ENCODE measurements around the gene YIPF4. TPM values are rescaled to one million over a fixed set of nuclear protein-coding genes. Genes with fewer than 3 reads are reported as not detected.
"Not testable (repeated sequence)": the region's sequence is repeated elsewhere in the genome, so short reads cannot be mapped to it uniquely, and the experiment has no call there.

The YIPF4 gene
- total RNA-seq, 1 donor from 2014 or later: 29.0 TPM

DNA sequence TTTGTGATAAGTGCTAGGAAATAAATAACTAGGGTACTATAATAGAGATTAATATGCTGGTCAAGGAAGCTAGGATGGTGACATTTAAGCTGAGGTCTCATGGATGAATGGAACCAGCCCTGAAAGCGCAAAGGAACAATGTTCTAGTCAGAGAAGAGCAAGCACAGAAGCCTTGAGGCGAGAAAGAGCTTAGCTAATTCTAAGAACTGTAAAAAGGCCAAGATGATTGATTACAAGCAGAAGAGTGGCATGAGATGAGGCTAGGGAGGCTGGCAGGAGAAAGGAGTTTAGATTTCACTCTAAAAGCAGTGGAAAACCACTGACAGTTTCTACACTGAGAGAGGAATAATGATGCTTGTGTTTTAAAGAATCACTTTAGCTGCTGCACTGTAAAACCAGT is 3.4 kb upstream of the YIPF4 start:
- H3K4me1 ChIP-seq: no peaks in the 10 kb centered on the region
- no peak overlapping the region for H2AFZ ChIP-seq (replicated peaks)
- H4K20me1 ChIP-seq (ENCODE audit: low read depth): no peaks in the 10 kb centered on the region
- H3K9me3 ChIP-seq (ENCODE audit: low read depth): no peaks in the 10 kb centered on the region
- H3K27ac ChIP-seq: no peak overlapping the region
- Mint-ChIP-seq H3K9me3 (no peaks in the 10 kb centered on the region), H3K36me3 (no peaks in the 10 kb centered on the region), H3K4me1 (peaks cover 9% of the 10 kb centered on the region), H3K4me3 (no peak overlapping the region), H3K27ac (no peak overlapping the region), H3K27me3 (ENCODE audit: insufficient read depth, low read depth) (no peaks in the 10 kb centered on the region)
- no peaks in the 10 kb centered on the region for H3K36me3 ChIP-seq
- TF ChIP-seq EZH2phosphoT487 (IDR thresholded peaks at IDR 0.05) (no peak), EZH2 (IDR thresholded peaks at IDR 0.05) (no peak)
- TF ChIP-seq, protein P1, sequence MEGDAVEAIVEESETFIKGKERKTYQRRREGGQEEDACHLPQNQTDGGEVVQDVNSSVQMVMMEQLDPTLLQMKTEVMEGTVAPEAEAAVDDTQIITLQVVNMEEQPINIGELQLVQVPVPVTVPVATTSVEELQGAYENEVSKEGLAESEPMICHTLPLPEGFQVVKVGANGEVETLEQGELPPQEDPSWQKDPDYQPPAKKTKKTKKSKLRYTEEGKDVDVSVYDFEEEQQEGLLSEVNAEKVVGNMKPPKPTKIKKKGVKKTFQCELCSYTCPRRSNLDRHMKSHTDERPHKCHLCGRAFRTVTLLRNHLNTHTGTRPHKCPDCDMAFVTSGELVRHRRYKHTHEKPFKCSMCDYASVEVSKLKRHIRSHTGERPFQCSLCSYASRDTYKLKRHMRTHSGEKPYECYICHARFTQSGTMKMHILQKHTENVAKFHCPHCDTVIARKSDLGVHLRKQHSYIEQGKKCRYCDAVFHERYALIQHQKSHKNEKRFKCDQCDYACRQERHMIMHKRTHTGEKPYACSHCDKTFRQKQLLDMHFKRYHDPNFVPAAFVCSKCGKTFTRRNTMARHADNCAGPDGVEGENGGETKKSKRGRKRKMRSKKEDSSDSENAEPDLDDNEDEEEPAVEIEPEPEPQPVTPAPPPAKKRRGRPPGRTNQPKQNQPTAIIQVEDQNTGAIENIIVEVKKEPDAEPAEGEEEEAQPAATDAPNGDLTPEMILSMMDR (IDR thresholded peaks at IDR 0.05): no peak
- peaks cover 8% of the 10 kb centered on the region for H3F3A ChIP-seq (ENCODE audit: low read depth)
- no peak overlapping the region for H3K4me3 ChIP-seq
- DNase-seq (ENCODE audit: low spot score): no peak
- H3K9ac ChIP-seq: no peak overlapping the region
- H3K27me3 ChIP-seq: peaks cover 47% of the 10 kb centered on the region
- no peak overlapping the region for H3K4me2 ChIP-seq
- peaks cover 16% of the 10 kb centered on the region for H3K79me2 ChIP-seq (ENCODE audit: low read depth)

DNA sequence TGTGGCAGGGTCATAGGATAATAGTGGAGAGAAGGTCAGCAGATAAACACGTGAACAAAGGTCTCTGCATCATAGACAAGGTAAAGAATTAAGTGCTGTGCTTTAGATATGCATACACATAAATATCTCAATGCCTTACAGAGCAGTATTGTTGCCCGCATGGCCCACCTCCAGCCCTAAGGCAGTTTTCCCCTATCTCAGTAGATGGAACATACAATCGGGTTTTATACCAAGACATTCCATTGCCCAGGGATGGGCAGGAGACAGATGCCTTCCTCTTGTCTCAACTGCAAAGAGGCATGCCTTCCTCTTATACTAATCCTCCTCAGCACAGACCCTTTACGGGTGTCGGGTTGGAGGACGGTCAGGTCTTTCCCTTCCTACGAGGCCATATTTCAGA is 1.9 kb upstream of the YIPF4 start:
- not testable (repeated sequence) for H3K27ac ChIP-seq; H2AFZ ChIP-seq (replicated peaks); H3K4me2 ChIP-seq; H3K9ac ChIP-seq; H3F3A ChIP-seq (ENCODE audit: low read depth); H3K4me1 ChIP-seq; H3K27ac Mint-ChIP-seq; H3K36me3 Mint-ChIP-seq; DNase-seq (ENCODE audit: low spot score); H3K9me3 ChIP-seq (ENCODE audit: low read depth); H3K36me3 ChIP-seq; H3K4me3 Mint-ChIP-seq; H3K9me3 Mint-ChIP-seq; H3K4me3 ChIP-seq; H4K20me1 ChIP-seq (ENCODE audit: low read depth); H3K27me3 Mint-ChIP-seq (ENCODE audit: insufficient read depth, low read depth); H3K4me1 Mint-ChIP-seq
- peaks cover 31% of the 10 kb centered on the region for H3K79me2 ChIP-seq (ENCODE audit: low read depth)
- peaks cover 37% of the 10 kb centered on the region for H3K27me3 ChIP-seq

DNA sequence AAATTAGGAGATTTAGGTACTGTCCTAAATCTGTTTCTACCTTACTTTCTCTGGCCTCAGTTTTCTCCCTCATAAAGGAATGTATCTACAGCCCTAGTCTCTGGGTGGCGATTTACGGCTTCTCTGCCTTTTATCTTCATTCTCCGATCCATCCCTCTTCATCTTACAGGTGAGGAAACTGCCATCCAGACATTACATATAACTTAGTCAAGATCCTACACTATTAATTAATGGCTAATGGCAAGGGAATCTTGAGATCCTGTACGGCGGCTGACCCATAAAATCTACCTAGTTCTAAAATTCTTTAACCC is 386 bp upstream of the YIPF4 start:
- Histone ChIP-seq H3K27ac (no peak overlapping the region), H3K4me3 (peak overlapping the region; percentile 81), H3K9me3 (ENCODE audit: low read depth) (no peaks in the 10 kb centered on the region), H3K79me2 (ENCODE audit: low read depth) (peaks cover 40% of the 10 kb centered on the region), H2AFZ (replicated peaks) (peak overlapping the region; percentile 97), H3K4me1 (no peaks in the 10 kb centered on the region), H3K36me3 (peaks cover 3% of the 10 kb centered on the region), H3F3A (ENCODE audit: low read depth) (peaks cover 8% of the 10 kb centered on the region), H3K4me2 (peak overlapping the region; percentile 83), H3K27me3 (peaks cover 29% of the 10 kb centered on the region), H4K20me1 (ENCODE audit: low read depth) (no peaks in the 10 kb centered on the region), H3K9ac (no peak overlapping the region)
- no peak for DNase-seq (ENCODE audit: low spot score)
- no peak for TF ChIP-seq EZH2 (IDR thresholded peaks at IDR 0.05)
- TF ChIP-seq, protein P1 (IDR thresholded peaks at IDR 0.05): no peak
- TF ChIP-seq EZH2phosphoT487 (IDR thresholded peaks at IDR 0.05): no peak
- H3K36me3 Mint-ChIP-seq: peaks cover 7% of the 10 kb centered on the region
- peaks cover 9% of the 10 kb centered on the region for H3K4me1 Mint-ChIP-seq
- H3K27ac Mint-ChIP-seq: peak overlapping the region; percentile 27
- no peaks in the 10 kb centered on the region for H3K27me3 Mint-ChIP-seq (ENCODE audit: insufficient read depth, low read depth)
- H3K9me3 Mint-ChIP-seq: no peaks in the 10 kb centered on the region
- peak overlapping the region; percentile 86 for H3K4me3 Mint-ChIP-seq

DNA sequence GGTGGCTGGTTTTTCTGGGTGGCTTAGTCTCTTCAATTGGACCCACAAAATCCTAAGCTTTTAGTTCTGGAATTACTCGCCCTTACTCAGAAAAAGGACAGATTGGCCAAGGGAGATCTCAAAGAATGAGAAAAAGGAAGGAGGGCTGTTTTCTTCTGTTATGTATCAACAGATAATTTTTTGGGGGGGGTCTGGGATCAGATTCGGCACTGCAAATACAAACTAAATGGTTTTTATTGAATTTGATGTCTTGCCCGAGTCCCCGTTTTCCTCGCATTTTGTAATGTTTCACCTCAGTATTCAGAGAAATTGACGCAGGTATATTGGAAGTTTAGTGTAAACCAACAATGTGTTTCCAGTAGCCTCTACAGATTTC is 762 bp downstream of the YIPF4 start:
- peak overlapping the region; percentile 89 for H3K9ac ChIP-seq
- peaks cover 3% of the 10 kb centered on the region for H3K36me3 ChIP-seq
- Mint-ChIP-seq H3K27ac (peak overlapping the region; percentile 93), H3K9me3 (no peaks in the 10 kb centered on the region), H3K36me3 (peaks cover 10% of the 10 kb centered on the region), H3K4me1 (peaks cover 9% of the 10 kb centered on the region), H3K27me3 (ENCODE audit: insufficient read depth, low read depth) (no peaks in the 10 kb centered on the region), H3K4me3 (peak overlapping the region; percentile 86)
- no peak for DNase-seq (ENCODE audit: low spot score)
- peak overlapping the region; percentile 51 for H3K27ac ChIP-seq
- no peaks in the 10 kb centered on the region for H3K4me1 ChIP-seq
- peak overlapping the region; percentile 83 for H3K4me2 ChIP-seq
- peaks cover 8% of the 10 kb centered on the region for H3F3A ChIP-seq (ENCODE audit: low read depth)
- no peak for TF ChIP-seq EZH2 (IDR thresholded peaks at IDR 0.05)
- TF ChIP-seq, protein P1 (IDR thresholded peaks at IDR 0.05): no peak
- TF ChIP-seq EZH2phosphoT487 (IDR thresholded peaks at IDR 0.05): no peak
- H2AFZ ChIP-seq (replicated peaks): peak overlapping the region; percentile 97
- H4K20me1 ChIP-seq (ENCODE audit: low read depth): no peaks in the 10 kb centered on the region
- peaks cover 41% of the 10 kb centered on the region for H3K79me2 ChIP-seq (ENCODE audit: low read depth)
- H3K9me3 ChIP-seq (ENCODE audit: low read depth): no peaks in the 10 kb centered on the region
- H3K4me3 ChIP-seq: peak overlapping the region; percentile 81
- H3K27me3 ChIP-seq: peaks cover 18% of the 10 kb centered on the region
